Measurements from ENCODE around the gene ITGB5. TPM values are rescaled to one million over a fixed set of nuclear protein-coding genes. Genes with fewer than 3 reads are reported as not detected.
"Not testable (repeated sequence)": the region's sequence is repeated elsewhere in the genome, so short reads cannot be mapped to it uniquely, and the experiment has no call there.

ITGB5 gene
- total and polyA plus RNA-seq, 2 donors (not counting 1 experiment from before 2014, with no cell fraction given), result 0.15 to 0.54 TPM

DNA sequence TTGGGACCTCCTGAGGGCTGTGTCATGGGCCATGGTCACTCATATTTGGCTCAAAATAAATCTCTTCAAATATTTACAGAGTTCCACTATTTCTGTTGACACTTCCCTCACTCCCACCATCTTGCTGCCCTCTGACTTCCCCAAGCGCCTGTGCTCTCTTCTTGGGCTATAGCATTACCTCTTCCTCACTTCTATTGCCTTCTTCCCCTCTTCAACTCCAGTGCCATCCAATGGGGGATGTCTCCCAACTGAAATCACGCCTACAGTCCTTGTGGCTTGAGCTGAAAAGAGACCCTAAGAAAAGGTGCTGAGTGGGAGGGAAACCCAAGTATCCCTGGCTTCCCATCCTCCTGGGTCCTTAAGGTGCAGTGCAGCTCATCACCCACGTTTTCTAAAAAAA, 135.1 kb downstream of the ITGB5 start:
- intact Hi-C loops (cut with micrococcal nuclease), result no loop called here
- H3K27ac Mint-ChIP-seq, result no peak overlapping the region
- H3K9ac ChIP-seq (ENCODE audit: low read length), result no peak overlapping the region
- no peaks in the 10 kb centered on the region for H3K36me3 ChIP-seq (replicated peaks in 1 of 2; ENCODE audit: control extremely low read depth in 1 of 2, control insufficient read depth in 1 of 2, extremely low read depth in 1 of 2, insufficient read depth in 2 of 2, low read length in 1 of 2)
- no peaks in the 10 kb centered on the region for H3K9me3 ChIP-seq (ENCODE audit: control extremely low read depth in 1 of 3, control insufficient read depth in 2 of 3, insufficient read depth in 1 of 3, low read length in 2 of 3)
- no peak overlapping the region for H2AFZ ChIP-seq (ENCODE audit: insufficient read depth, low read depth, low read length, poor library complexity, severe bottlenecking)
- H3K4me3 ChIP-seq (ENCODE audit: control extremely low read depth in 1 of 5, extremely low read depth in 1 of 5, insufficient read depth in 1 of 5, low read depth in 2 of 5, low read length in 4 of 5), result no peak overlapping the region
- no peaks in the 10 kb centered on the region for H3K4me1 ChIP-seq (ENCODE audit: control insufficient read depth in 2 of 2, insufficient read depth in 2 of 2, low read length in 2 of 2)
- ChIA-PET POLR2A (no interaction called here), CTCF (interaction anchor here (1.3 kb wide), 1 partner anchor 9 kb away, joined by 4 read pairs; no protein-coding TSS in a partner anchor)
- H3K27me3 Mint-ChIP-seq, result no peaks in the 10 kb centered on the region
- no peak overlapping the region for H3K4me3 Mint-ChIP-seq
- no peak for DNase-seq
- no peaks in the 10 kb centered on the region for H4K20me1 ChIP-seq (ENCODE audit: control insufficient read depth, insufficient read depth, low read length, poor library complexity, severe bottlenecking)
- WGBS (ENCODE audit: insufficient coverage), result 88% methylated on average over 3 of the region's 3 CpGs
- no peaks in the 10 kb centered on the region for H3K27me3 ChIP-seq (replicated peaks in 1 of 4; ENCODE audit: control extremely low read depth in 1 of 4, control insufficient read depth in 3 of 4, insufficient read depth in 4 of 4, low read length in 3 of 4)
- no peak overlapping the region for H3K27ac ChIP-seq (ENCODE audit: low read length in 2 of 2)
- no peaks in the 10 kb centered on the region for H3K4me1 Mint-ChIP-seq
- no peaks in the 10 kb centered on the region for H3K79me2 ChIP-seq (ENCODE audit: control insufficient read depth, insufficient read depth, low read length)
- no peaks in the 10 kb centered on the region for H3K9me3 Mint-ChIP-seq (ENCODE audit: insufficient read depth)
- no peak for ATAC-seq (ENCODE audit: low read depth)
- no peak overlapping the region for H3K4me2 ChIP-seq (replicated peaks; ENCODE audit: low read depth, low read length, poor library complexity, severe bottlenecking)
- TF ChIP-seq EZH2 (IDR thresholded peaks at IDR 0.05; ENCODE audit: borderline replicate concordance, insufficient read depth, low read depth, low read length, poor library complexity, severe bottlenecking) (no peak), CTCF (IDR thresholded peaks at IDR 0.05) (no peak)

DNA sequence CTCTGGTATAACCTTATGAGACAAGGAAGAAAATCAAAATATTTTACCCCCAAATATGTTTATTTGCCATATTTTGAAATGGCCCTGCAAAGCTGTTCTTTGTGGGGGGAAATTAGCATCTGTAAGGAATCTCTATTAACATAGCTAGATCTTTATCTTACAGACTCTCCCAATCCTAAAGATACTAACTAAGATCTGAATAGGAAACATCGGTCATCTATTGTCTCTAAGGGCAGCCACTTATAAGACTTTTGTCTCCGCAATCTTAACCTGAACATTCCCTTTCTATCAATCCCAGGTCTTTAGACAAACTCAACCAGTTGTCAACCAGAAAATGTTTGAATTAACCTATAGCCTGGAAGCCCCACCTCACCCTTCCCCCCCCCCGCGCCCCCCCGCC, 135.7 kb downstream of the ITGB5 start:
- H3K36me3 ChIP-seq (replicated peaks in 1 of 2; ENCODE audit: control extremely low read depth in 1 of 2, control insufficient read depth in 1 of 2, extremely low read depth in 1 of 2, insufficient read depth in 2 of 2, low read length in 1 of 2), result peaks cover 0 to 4% of the 10 kb centered on the region in 2 experiments
- Mint-ChIP-seq H3K4me3 (no peak overlapping the region), H3K27ac (no peak overlapping the region), H3K4me1 (no peaks in the 10 kb centered on the region), H3K9me3 (ENCODE audit: insufficient read depth) (no peaks in the 10 kb centered on the region), H3K27me3 (no peaks in the 10 kb centered on the region)
- no peak overlapping the region for H3K4me3 ChIP-seq (ENCODE audit: control extremely low read depth in 1 of 5, extremely low read depth in 1 of 5, insufficient read depth in 1 of 5, low read depth in 2 of 5, low read length in 4 of 5)
- 42% methylated on average over 2 of the region's 5 CpGs for WGBS (ENCODE audit: insufficient coverage)
- intact Hi-C loops (cut with micrococcal nuclease), result no loop called here
- H3K4me1 ChIP-seq (ENCODE audit: control insufficient read depth in 2 of 2, insufficient read depth in 2 of 2, low read length in 2 of 2), result no peaks in the 10 kb centered on the region
- ChIA-PET POLR2A (no interaction called here), CTCF (interaction anchor here (0.6 kb wide), 1 partner anchor 907 kb away, joined by 3 read pairs; no protein-coding TSS in a partner anchor)
- H4K20me1 ChIP-seq (ENCODE audit: control insufficient read depth, insufficient read depth, low read length, poor library complexity, severe bottlenecking), result no peaks in the 10 kb centered on the region
- no peak for ATAC-seq (ENCODE audit: low read depth)
- H3K27ac ChIP-seq (ENCODE audit: low read length in 2 of 2), result no peak overlapping the region
- no peak overlapping the region for H3K4me2 ChIP-seq (replicated peaks; ENCODE audit: low read depth, low read length, poor library complexity, severe bottlenecking)
- no peaks in the 10 kb centered on the region for H3K79me2 ChIP-seq (ENCODE audit: control insufficient read depth, insufficient read depth, low read length)
- H3K9me3 ChIP-seq (ENCODE audit: control extremely low read depth in 1 of 3, control insufficient read depth in 2 of 3, insufficient read depth in 1 of 3, low read length in 2 of 3), result no peaks in the 10 kb centered on the region
- DNase-seq, result no peak
- no peak overlapping the region for H3K9ac ChIP-seq (ENCODE audit: low read length)
- no peak for TF ChIP-seq CTCF (IDR thresholded peaks at IDR 0.05)
- no peak overlapping the region for H2AFZ ChIP-seq (ENCODE audit: insufficient read depth, low read depth, low read length, poor library complexity, severe bottlenecking)
- H3K27me3 ChIP-seq (replicated peaks in 1 of 4; ENCODE audit: control extremely low read depth in 1 of 4, control insufficient read depth in 3 of 4, insufficient read depth in 4 of 4, low read length in 3 of 4), result no peaks in the 10 kb centered on the region

DNA sequence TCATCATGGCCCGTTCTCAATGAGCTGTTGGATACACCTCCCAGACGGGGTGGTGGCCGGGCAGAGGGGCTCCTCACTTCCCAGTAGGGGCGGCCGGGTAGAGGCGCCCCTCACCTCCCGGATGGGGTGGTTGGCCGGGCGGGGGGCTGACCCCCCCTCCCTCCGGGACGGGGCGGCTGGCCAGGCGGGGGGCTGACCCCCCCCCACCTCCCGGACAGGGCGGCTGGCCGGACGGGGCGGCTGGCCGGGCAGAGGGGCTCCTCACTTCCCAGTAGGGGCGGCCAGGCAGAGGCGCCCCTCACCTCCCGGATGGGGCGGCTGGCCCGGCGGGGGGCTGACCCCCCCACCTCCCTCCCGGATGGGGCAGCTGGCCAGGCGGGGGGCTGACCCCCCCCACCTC, 137.3 kb downstream of the ITGB5 start:
- H3K27ac Mint-ChIP-seq; H3K79me2 ChIP-seq (ENCODE audit: control insufficient read depth, insufficient read depth, low read length); H3K4me2 ChIP-seq (replicated peaks; ENCODE audit: low read depth, low read length, poor library complexity, severe bottlenecking); H4K20me1 ChIP-seq (ENCODE audit: control insufficient read depth, insufficient read depth, low read length, poor library complexity, severe bottlenecking); H3K4me1 ChIP-seq (ENCODE audit: control insufficient read depth in 2 of 2, insufficient read depth in 2 of 2, low read length in 2 of 2); H3K4me3 ChIP-seq (ENCODE audit: control extremely low read depth in 1 of 5, extremely low read depth in 1 of 5, insufficient read depth in 1 of 5, low read depth in 2 of 5, low read length in 4 of 5); H2AFZ ChIP-seq (ENCODE audit: insufficient read depth, low read depth, low read length, poor library complexity, severe bottlenecking); intact Hi-C loops (cut with micrococcal nuclease); H3K27ac ChIP-seq (ENCODE audit: low read length in 2 of 2); POLR2A ChIA-PET; ATAC-seq (ENCODE audit: low read depth); H3K4me1 Mint-ChIP-seq; H3K4me3 Mint-ChIP-seq; H3K9me3 ChIP-seq (ENCODE audit: control extremely low read depth in 1 of 3, control insufficient read depth in 2 of 3, insufficient read depth in 1 of 3, low read length in 2 of 3); H3K9ac ChIP-seq (ENCODE audit: low read length); CTCF ChIA-PET; H3K27me3 ChIP-seq (replicated peaks in 1 of 4; ENCODE audit: control extremely low read depth in 1 of 4, control insufficient read depth in 3 of 4, insufficient read depth in 4 of 4, low read length in 3 of 4); H3K9me3 Mint-ChIP-seq (ENCODE audit: insufficient read depth); DNase-seq; H3K27me3 Mint-ChIP-seq: not testable (repeated sequence)
- no CpG with 5 or more reads among the region's 27 CpGs for WGBS (ENCODE audit: insufficient coverage)
- peaks cover 7 to 15% of the 10 kb centered on the region in 2 experiments for H3K36me3 ChIP-seq (replicated peaks in 1 of 2; ENCODE audit: control extremely low read depth in 1 of 2, control insufficient read depth in 1 of 2, extremely low read depth in 1 of 2, insufficient read depth in 2 of 2, low read length in 1 of 2)
